Liver (tissue), 9 donors: Measurements from ENCODE around the gene SLTM. TPM values are rescaled to one million over a fixed set of nuclear protein-coding genes. Genes with fewer than 3 reads are reported as not detected.

Experiments used
- DNase-seq: peaks from one replicate; pipeline ENCODE4 v3.0.0-alpha.2; 2017; ENCODE audit warnings: low spot score
- H3K27ac ChIP-seq, 2 donors: one replicate each; pipeline ENCODE4 v1.7.0; 2013; ENCODE audit warnings: inconsistent platforms in 2 of 2, low read length in 2 of 2, control low read depth in 1 of 2, low read depth in 1 of 2, mild to moderate bottlenecking in 1 of 2
- H3K27me3 ChIP-seq, 4 donors: one replicate each; pipeline versions ENCODE4 v1.6.1 to v1.7.0; 2013; ENCODE audit warnings: low read length in 3 of 4, inconsistent platforms in 1 of 4, mild to moderate bottlenecking in 1 of 4, moderate library complexity in 1 of 4; ENCODE audit not compliant: control insufficient read depth in 4 of 4, insufficient read depth in 4 of 4
- H3K36me3 ChIP-seq, 4 donors: one replicate each; pipeline versions ENCODE4 v1.6.1 to v1.7.0; 2013; ENCODE audit warnings: low read length in 3 of 4, mild to moderate bottlenecking in 3 of 4, low read depth in 1 of 4, moderate library complexity in 1 of 4; ENCODE audit not compliant: control insufficient read depth in 4 of 4, insufficient read depth in 3 of 4
- H3K4me1 ChIP-seq, 4 donors: one replicate each; pipeline versions ENCODE4 v1.6.1 to v1.7.0; 2013; ENCODE audit warnings: low read length in 3 of 4, mild to moderate bottlenecking in 3 of 4, moderate library complexity in 1 of 4; ENCODE audit not compliant: control insufficient read depth in 4 of 4, insufficient read depth in 4 of 4
- H3K4me3 ChIP-seq, 3 donors: one replicate each; pipeline versions ENCODE4 v1.6.1 to v1.7.0; 2013; ENCODE audit warnings: low read length in 3 of 3, control low read depth in 1 of 3, low read depth in 1 of 3, mild to moderate bottlenecking in 1 of 3
- H3K9ac ChIP-seq, 2 donors: one replicate each; pipeline ENCODE4 v1.7.0; 2013; ENCODE audit warnings: low read length in 2 of 2, mild to moderate bottlenecking in 2 of 2, moderate library complexity in 2 of 2, control low read depth in 1 of 2, low read depth in 1 of 2
- H3K9me3 ChIP-seq, 4 donors: one replicate each; pipeline versions ENCODE4 v1.6.1 to v1.7.0; 2013; ENCODE audit warnings: low read length in 3 of 4; ENCODE audit not compliant: control insufficient read depth in 4 of 4
- CTCF ChIP-seq: fragments of 150-350 bp; IDR thresholded peaks from 2 replicates; pipeline ENCODE4 v1.5.1; 2017; ENCODE audit warnings: improper control_type of control experiment, low read depth, low read length; ENCODE audit not compliant: missing input control
- EGR1 ChIP-seq, 2 donors: IDR thresholded peaks; 2 replicates each; pipeline ENCODE4 v1.6.1; 2016 to 2018; ENCODE audit warnings: antibody characterized with exemption in 2 of 2, low read depth in 2 of 2
- FOXA1 ChIP-seq: IDR thresholded peaks from 2 replicates; pipeline ENCODE4 v1.6.1; 2016; ENCODE audit warnings: antibody characterized with exemption
- FOXA2 ChIP-seq: IDR thresholded peaks from 2 replicates; pipeline ENCODE4 v1.6.1; 2016; ENCODE audit warnings: antibody characterized with exemption
- GABPA ChIP-seq, 2 donors: IDR thresholded peaks in 1 of 2; conservative IDR thresholded peaks in 1 of 2; 2 replicates each; pipeline ENCODE4 v1.6.1; 2016; ENCODE audit warnings: antibody characterized with exemption in 2 of 2, mild to moderate bottlenecking in 1 of 2, moderate library complexity in 1 of 2
- HNF4A ChIP-seq, 2 donors: conservative IDR thresholded peaks; 2 replicates each; pipeline ENCODE4 v1.6.1; 2016; ENCODE audit warnings: antibody characterized with exemption in 2 of 2, mild to moderate bottlenecking in 2 of 2
- HNF4G ChIP-seq: IDR thresholded peaks from 2 replicates; pipeline ENCODE4 v1.6.1; 2016; ENCODE audit warnings: antibody characterized with exemption
- MAX ChIP-seq: IDR thresholded peaks from 2 replicates; pipeline ENCODE4 v1.6.1; 2016; ENCODE audit warnings: antibody characterized with exemption
- NR2F2 ChIP-seq: IDR thresholded peaks from 2 replicates; pipeline ENCODE4 v1.6.1; 2016; ENCODE audit warnings: antibody characterized with exemption
- RAD21 ChIP-seq, 2 donors: IDR thresholded peaks; 2 replicates each; pipeline ENCODE4 v1.6.1; 2016; ENCODE audit warnings: antibody characterized with exemption in 2 of 2, mild to moderate bottlenecking in 2 of 2
- RXRA ChIP-seq, 2 donors: IDR thresholded peaks; 2 replicates each; pipeline ENCODE4 v1.6.1; 2017 to 2018; ENCODE audit warnings: antibody characterized with exemption in 2 of 2, mild to moderate bottlenecking in 1 of 2
- SP1 ChIP-seq: IDR thresholded peaks from 2 replicates; pipeline ENCODE4 v1.6.1; 2018; ENCODE audit warnings: antibody characterized with exemption, mild to moderate bottlenecking
- TAF1 ChIP-seq: conservative IDR thresholded peaks from 2 replicates; pipeline ENCODE4 v1.6.1; 2016; ENCODE audit warnings: antibody characterized with exemption, mild to moderate bottlenecking
- WGBS: extraction: QIAGEN DNeasy Blood & Tissue Kit; methylation state at CpG from one replicate; pipeline ENCODE4 v1.1.7; 2013; 5-methylcytosine and 5-hydroxymethylcytosine counted together
- polyA plus RNA-seq, 2 donors: library from polyadenylated mRNA; stranded (reverse) in 1 of 2; unstranded in 1 of 2; fragments of 200-250 nt in 1 of 2; fragments of >200 nt in 1 of 2; fragmentation: Nextera tagmentation in 1 of 2; extraction: Ambion mirVana in 1 of 2; gene quantifications; one replicate each; pipeline versions ENCODE4 v1.2.1 to v1.2.3, GENCODE V29; 2013 to 2015
- total RNA-seq, 2 donors: library from RNA; depleted of rRNA; stranded (reverse); fragments of >200 nt; gene quantifications; one replicate each; pipeline ENCODE4 v1.2.3, GENCODE V29; 2014
- donor health status: healthy.
- donor health status: healthy.
- donor health status: healthy.
- donor health status: healthy.
- donor health status: healthy.

The SLTM gene
- total and polyA plus RNA-seq, 4 donors, result 20.4 to 78.1 (median 50.1) TPM

- WGBS, result 79% methylated on average over 4 of the region's 4 CpGs
- DNase-seq, result no peak
- no peaks in the 10 kb centered on the region for H3K4me1 ChIP-seq
- H3K4me3 ChIP-seq, result no peak overlapping the region
- TF ChIP-seq EGR1 (IDR thresholded peaks at IDR 0.05; ENCODE audit: low read depth in 2 of 2), result no peak
- no peak for TF ChIP-seq MAX
- TF ChIP-seq FOXA1, result no peak
- TF ChIP-seq TAF1, result no peak
- H3K36me3 ChIP-seq, result no peaks in the 10 kb centered on the region
- no peak overlapping the region for H3K9ac ChIP-seq
- no peaks in the 10 kb centered on the region for H3K9me3 ChIP-seq
- no peak overlapping the region for H3K27ac ChIP-seq
- H3K27me3 ChIP-seq, result no peaks in the 10 kb centered on the region
These were observed 63.0 kb downstream of the SLTM start for GRCh38 chr15:58870451-58870850.

GRCh38 chr15:58867926-58868325 lies 65.6 kb downstream of the SLTM start:
- DNase-seq, result no peak
- 97% methylated on average over 4 of the region's 4 CpGs for WGBS
- H3K9me3 ChIP-seq, result no peaks in the 10 kb centered on the region
- peaks cover 0 to 8% (median 4%) of the 10 kb centered on the region in 4 donors for H3K4me1 ChIP-seq
- no peak for TF ChIP-seq NR2F2
- TF ChIP-seq CTCF, result no peak
- no peak for TF ChIP-seq FOXA2
- no peak overlapping the region for H3K27ac ChIP-seq
- H3K4me3 ChIP-seq, result no peak overlapping the region
- H3K36me3 ChIP-seq, result no peaks in the 10 kb centered on the region
- no peak overlapping the region for H3K9ac ChIP-seq
- no peaks in the 10 kb centered on the region for H3K27me3 ChIP-seq

GRCh38 chr15:58865425-58865880 lies 68.0 kb downstream of the SLTM start:
- Histone ChIP-seq H3K36me3 (no peaks in the 10 kb centered on the region), H3K9ac (no peak overlapping the region), H3K27ac (peak overlapping the region in 1 of 2 donors; percentile 31), H3K4me1 (peaks cover 0 to 8% (median 4%) of the 10 kb centered on the region in 4 donors), H3K27me3 (no peaks in the 10 kb centered on the region), H3K4me3 (peak overlapping the region in 2 of 3 donors; percentile 42 to 47), H3K9me3 (no peaks in the 10 kb centered on the region)
- no peak for TF ChIP-seq RXRA (IDR thresholded peaks at IDR 0.05)
- TF ChIP-seq MAX, result no peak
- no peak for TF ChIP-seq GABPA (IDR thresholded peaks at IDR 0.05 in 1 of 2, conservative IDR thresholded peaks at IDR 0.05 in 1 of 2)
- TF ChIP-seq SP1, result no peak
- TF ChIP-seq RAD21 (IDR thresholded peaks at IDR 0.05), result no peak
- no peak for TF ChIP-seq TAF1
- no peak for TF ChIP-seq NR2F2
- no peak for TF ChIP-seq EGR1 (IDR thresholded peaks at IDR 0.05; ENCODE audit: low read depth in 2 of 2)
- no peak for TF ChIP-seq HNF4A (conservative IDR thresholded peaks at IDR 0.05)
- no peak for TF ChIP-seq HNF4G
- no peak for TF ChIP-seq CTCF
- no peak for TF ChIP-seq FOXA2
- TF ChIP-seq FOXA1, result no peak
- peak; percentile 37 for DNase-seq
- WGBS, result 62% methylated on average over 15 of the region's 15 CpGs
